ENCODE data around the gene ATXN1. TPM values are rescaled to one million over a fixed set of nuclear protein-coding genes. Genes with fewer than 3 reads are reported as not detected.

ATXN1 gene
- total RNA-seq, 1 experiment from 2014 or later = 7.6 TPM

DNA sequence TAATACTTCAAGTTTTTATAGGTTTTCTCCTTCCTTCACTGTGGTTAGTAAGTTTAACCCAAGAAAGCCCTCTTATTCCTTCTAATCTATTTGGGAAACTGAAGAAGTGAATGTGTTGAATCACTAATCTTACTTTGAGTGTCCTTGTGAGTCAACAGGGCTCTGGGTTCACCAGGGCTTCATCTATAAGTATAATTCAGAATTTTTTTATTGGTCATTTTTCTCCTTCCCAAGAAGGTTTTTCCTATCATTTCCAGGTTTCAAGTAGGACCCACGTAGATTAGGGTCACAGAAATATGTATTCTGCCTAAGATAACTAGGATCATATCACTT, 191.1 kb downstream of the ATXN1 start:
- no peak overlapping the region for H3K4me3 ChIP-seq (ENCODE audit: insufficient read depth, low read depth, low read length)
- DNase-seq = no peak
- H3K36me3 ChIP-seq (replicated peaks; ENCODE audit: control insufficient read depth, insufficient read depth, low read length) = no peaks in the 10 kb centered on the region
- no peaks in the 10 kb centered on the region for H3K27me3 ChIP-seq (ENCODE audit: control insufficient read depth, insufficient read depth, low read length)

GRCh38 chr6:16568128-16568527, 193.1 kb downstream of the ATXN1 start:
- no peaks in the 10 kb centered on the region for H3K27me3 ChIP-seq (ENCODE audit: control insufficient read depth, insufficient read depth, low read length)
- DNase-seq = no peak
- H3K4me3 ChIP-seq (ENCODE audit: insufficient read depth, low read depth, low read length) = no peak overlapping the region
- H3K36me3 ChIP-seq (replicated peaks; ENCODE audit: control insufficient read depth, insufficient read depth, low read length) = no peaks in the 10 kb centered on the region

- DNase-seq = no peak
- Histone ChIP-seq H3K4me3 (ENCODE audit: insufficient read depth, low read depth, low read length) (no peak overlapping the region), H3K36me3 (replicated peaks; ENCODE audit: control insufficient read depth, insufficient read depth, low read length) (no peaks in the 10 kb centered on the region), H3K27me3 (ENCODE audit: control insufficient read depth, insufficient read depth, low read length) (no peaks in the 10 kb centered on the region)
Measured at GRCh38 chr6:16567071-16567470, 194.2 kb downstream of the ATXN1 start.

DNA sequence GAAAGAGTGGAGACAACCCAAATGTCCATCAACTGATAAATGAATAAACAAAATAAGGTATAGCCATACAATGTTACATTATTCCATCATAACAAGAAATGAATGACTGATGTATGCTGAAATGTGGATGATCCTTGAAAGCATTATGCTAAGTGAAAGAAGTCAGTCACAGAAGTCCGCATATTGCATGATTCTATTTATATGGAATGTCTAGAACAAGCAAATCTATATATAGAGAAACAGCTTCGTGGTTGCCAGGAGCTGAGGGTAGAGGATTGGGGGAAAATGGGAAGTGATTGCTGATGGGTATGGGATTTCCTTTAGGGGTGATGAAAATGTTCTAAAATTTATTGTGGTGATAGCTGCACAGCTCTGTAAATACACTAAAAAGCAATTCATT, 196.8 kb downstream of the ATXN1 start:
- no peak for DNase-seq

GRCh38 chr6:16563628-16564240, 197.5 kb downstream of the ATXN1 start:
- H3K36me3 ChIP-seq (replicated peaks; ENCODE audit: control insufficient read depth, insufficient read depth, low read length) = no peaks in the 10 kb centered on the region

More for the DNA sequence above, 196.8 kb downstream of the ATXN1 start:
- H3K36me3 ChIP-seq (replicated peaks; ENCODE audit: control insufficient read depth, insufficient read depth, low read length) = no peaks in the 10 kb centered on the region
- no peaks in the 10 kb centered on the region for H3K27me3 ChIP-seq (ENCODE audit: control insufficient read depth, insufficient read depth, low read length)
- H3K4me3 ChIP-seq (ENCODE audit: insufficient read depth, low read depth, low read length) = no peak overlapping the region

DNA sequence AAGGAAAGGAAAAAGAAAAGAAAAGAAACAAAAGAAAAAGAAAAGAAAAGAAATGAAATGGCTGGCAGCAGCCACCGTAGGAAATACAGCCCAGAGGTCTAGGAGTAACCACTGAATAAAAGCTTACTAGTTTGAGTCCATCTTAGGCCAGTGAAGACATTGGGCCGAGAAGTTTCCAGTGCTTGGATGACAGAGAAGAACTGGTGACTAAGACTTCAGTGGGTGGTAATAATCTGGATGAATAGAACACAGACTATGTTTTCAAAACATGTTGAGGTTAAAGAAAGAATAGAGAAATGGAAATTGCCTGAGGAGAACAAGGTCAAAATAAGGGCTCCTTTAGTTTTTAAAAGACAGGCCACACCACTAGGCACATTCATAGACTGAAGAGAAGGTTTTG, 198.8 kb downstream of the ATXN1 start:
- H3K36me3 ChIP-seq (replicated peaks; ENCODE audit: control insufficient read depth, insufficient read depth, low read length) = no peaks in the 10 kb centered on the region
- DNase-seq = no peak
- no peak overlapping the region for H3K4me3 ChIP-seq (ENCODE audit: insufficient read depth, low read depth, low read length)
- H3K27me3 ChIP-seq (ENCODE audit: control insufficient read depth, insufficient read depth, low read length) = no peaks in the 10 kb centered on the region

More at GRCh38 chr6:16563628-16564240, 197.5 kb downstream of the ATXN1 start:
- Histone ChIP-seq H3K27me3 (ENCODE audit: control insufficient read depth, insufficient read depth, low read length) (no peaks in the 10 kb centered on the region), H3K4me3 (ENCODE audit: insufficient read depth, low read depth, low read length) (no peak overlapping the region)
- no peak for DNase-seq

DNA sequence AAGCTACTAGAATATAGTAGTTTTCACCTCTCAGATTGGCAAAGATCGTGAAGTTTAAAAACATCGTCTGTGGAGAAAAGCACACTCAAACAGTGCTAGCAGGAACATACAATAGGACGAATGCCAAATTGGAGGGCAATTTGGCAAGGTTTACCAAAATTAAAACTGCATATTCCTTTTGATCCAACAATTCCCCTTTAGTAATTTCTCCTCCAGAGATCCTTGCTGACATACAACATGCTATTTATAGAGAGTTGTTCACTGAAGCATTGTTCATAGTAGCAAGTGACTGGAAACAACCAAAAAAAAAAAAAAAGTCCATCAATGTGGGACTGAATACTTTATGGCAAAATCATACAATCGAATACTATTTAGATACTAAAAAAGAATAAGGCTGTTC, 202.2 kb downstream of the ATXN1 start:
- Histone ChIP-seq H3K36me3 (replicated peaks; ENCODE audit: control insufficient read depth, insufficient read depth, low read length) (no peaks in the 10 kb centered on the region), H3K27me3 (ENCODE audit: control insufficient read depth, insufficient read depth, low read length) (no peaks in the 10 kb centered on the region), H3K4me3 (ENCODE audit: insufficient read depth, low read depth, low read length) (no peak overlapping the region)
- DNase-seq = no peak

DNA sequence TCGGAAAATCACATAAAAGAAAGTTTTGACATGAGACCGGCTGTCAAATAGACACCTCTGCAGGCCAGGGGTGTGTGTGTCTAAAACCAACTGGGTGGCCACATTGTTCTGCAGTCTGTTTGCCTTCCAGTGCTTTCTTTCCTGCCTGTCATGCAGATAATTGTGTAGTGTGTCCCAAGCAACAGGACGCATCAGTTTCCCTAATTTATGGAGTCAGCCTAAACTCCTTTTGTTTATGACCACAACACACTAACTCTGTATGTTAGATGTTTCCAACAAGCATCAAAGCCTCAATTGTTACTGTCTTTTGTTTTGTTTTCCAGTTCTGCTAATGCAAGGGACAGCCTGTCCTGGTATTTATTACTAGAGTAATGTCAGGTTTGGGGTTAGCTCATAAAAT, 205.7 kb downstream of the ATXN1 start:
- Histone ChIP-seq H3K4me3 (ENCODE audit: insufficient read depth, low read depth, low read length) (no peak overlapping the region), H3K27me3 (ENCODE audit: control insufficient read depth, insufficient read depth, low read length) (no peaks in the 10 kb centered on the region)
- no peak for DNase-seq

GRCh38 chr6:16553531-16553930, 207.7 kb downstream of the ATXN1 start:
- no peak for DNase-seq
- no peaks in the 10 kb centered on the region for H3K36me3 ChIP-seq (replicated peaks; ENCODE audit: control insufficient read depth, insufficient read depth, low read length)
- H3K4me3 ChIP-seq (ENCODE audit: insufficient read depth, low read depth, low read length) = no peak overlapping the region
- no peaks in the 10 kb centered on the region for H3K27me3 ChIP-seq (ENCODE audit: control insufficient read depth, insufficient read depth, low read length)

More for the DNA sequence above, 205.7 kb downstream of the ATXN1 start:
- H3K36me3 ChIP-seq (replicated peaks; ENCODE audit: control insufficient read depth, insufficient read depth, low read length) = no peaks in the 10 kb centered on the region

DNA sequence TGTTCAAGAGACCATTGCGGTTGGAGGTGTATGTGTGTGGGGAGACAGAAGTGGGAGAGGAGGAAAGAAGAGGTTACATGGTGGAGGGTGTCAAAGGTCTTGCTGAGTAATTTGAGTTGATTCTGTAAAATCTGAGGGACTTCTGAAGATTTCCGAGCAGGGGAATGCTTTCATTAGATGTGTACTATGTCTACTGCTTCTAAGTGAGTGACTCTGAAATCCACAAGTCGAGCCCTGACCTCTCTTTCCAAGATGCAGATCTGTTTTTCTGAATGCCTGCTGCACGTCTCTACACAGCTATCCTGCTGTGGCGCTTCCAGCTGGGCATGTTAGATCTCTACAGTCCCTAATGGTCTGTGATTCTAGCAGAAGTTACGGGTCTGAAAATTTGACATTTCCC, 209.8 kb downstream of the ATXN1 start:
- Histone ChIP-seq H3K36me3 (replicated peaks; ENCODE audit: control insufficient read depth, insufficient read depth, low read length) (no peaks in the 10 kb centered on the region), H3K27me3 (ENCODE audit: control insufficient read depth, insufficient read depth, low read length) (no peaks in the 10 kb centered on the region), H3K4me3 (ENCODE audit: insufficient read depth, low read depth, low read length) (no peak overlapping the region)
- DNase-seq = no peak

- no peaks in the 10 kb centered on the region for H3K36me3 ChIP-seq (replicated peaks; ENCODE audit: control insufficient read depth, insufficient read depth, low read length)
- no peaks in the 10 kb centered on the region for H3K27me3 ChIP-seq (ENCODE audit: control insufficient read depth, insufficient read depth, low read length)
- DNase-seq = no peak
- no peak overlapping the region for H3K4me3 ChIP-seq (ENCODE audit: insufficient read depth, low read depth, low read length)
Measured at GRCh38 chr6:16548121-16548520, 213.1 kb downstream of the ATXN1 start.

GRCh38 chr6:16547587-16547986, 213.7 kb downstream of the ATXN1 start:
- Histone ChIP-seq H3K4me3 (ENCODE audit: insufficient read depth, low read depth, low read length) (no peak overlapping the region), H3K27me3 (ENCODE audit: control insufficient read depth, insufficient read depth, low read length) (no peaks in the 10 kb centered on the region), H3K36me3 (replicated peaks; ENCODE audit: control insufficient read depth, insufficient read depth, low read length) (no peaks in the 10 kb centered on the region)
- no peak for DNase-seq

DNA sequence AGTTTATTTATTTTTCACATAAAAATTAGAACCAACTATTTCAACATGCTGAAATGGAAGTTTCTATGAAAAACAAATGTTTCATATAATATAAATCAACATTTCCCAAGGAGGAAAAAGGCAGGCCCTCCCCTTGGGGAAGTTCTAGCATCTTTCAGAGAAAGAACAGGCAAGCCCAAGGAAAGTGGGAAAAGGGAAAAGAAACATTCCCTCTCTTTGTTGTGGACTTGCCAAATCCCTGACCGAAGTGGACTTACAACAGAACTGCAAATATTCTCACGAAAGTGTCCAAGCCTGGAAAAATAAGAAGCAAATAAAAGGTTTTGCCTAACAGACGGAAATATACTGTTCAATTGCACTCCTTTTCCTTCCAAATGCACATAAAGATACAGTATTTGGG, 214.4 kb downstream of the ATXN1 start:
- no peaks in the 10 kb centered on the region for H3K27me3 ChIP-seq (ENCODE audit: control insufficient read depth, insufficient read depth, low read length)
- H3K4me3 ChIP-seq (ENCODE audit: insufficient read depth, low read depth, low read length) = no peak overlapping the region
- DNase-seq = no peak
- no peaks in the 10 kb centered on the region for H3K36me3 ChIP-seq (replicated peaks; ENCODE audit: control insufficient read depth, insufficient read depth, low read length)

DNA sequence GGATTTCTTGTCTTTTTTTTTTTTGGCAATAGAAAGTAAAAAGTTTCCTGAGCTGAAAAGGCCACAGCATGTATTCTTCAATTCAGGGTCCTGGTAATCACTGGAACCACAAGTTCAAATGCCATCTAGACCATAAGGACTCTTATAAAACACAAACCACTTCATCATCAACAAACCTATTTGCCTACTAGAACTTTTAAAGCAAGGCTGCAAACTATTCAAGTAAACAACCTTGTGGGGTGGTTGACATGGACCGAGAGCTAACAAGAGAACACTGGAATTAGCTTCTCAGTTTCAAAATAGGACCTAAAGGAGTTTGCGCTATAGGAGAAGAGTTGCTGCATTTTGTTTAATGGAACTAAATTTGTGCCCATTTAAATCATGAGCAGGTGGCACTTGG, 215.9 kb downstream of the ATXN1 start:
- Histone ChIP-seq H3K36me3 (replicated peaks; ENCODE audit: control insufficient read depth, insufficient read depth, low read length) (no peaks in the 10 kb centered on the region), H3K27me3 (ENCODE audit: control insufficient read depth, insufficient read depth, low read length) (no peaks in the 10 kb centered on the region), H3K4me3 (ENCODE audit: insufficient read depth, low read depth, low read length) (no peak overlapping the region)
- no peak for DNase-seq

- Histone ChIP-seq H3K4me3 (ENCODE audit: insufficient read depth, low read depth, low read length) (no peak overlapping the region), H3K36me3 (replicated peaks; ENCODE audit: control insufficient read depth, insufficient read depth, low read length) (no peaks in the 10 kb centered on the region), H3K27me3 (ENCODE audit: control insufficient read depth, insufficient read depth, low read length) (no peaks in the 10 kb centered on the region)
- DNase-seq = no peak
Measured at GRCh38 chr6:16544521-16544920, 216.7 kb downstream of the ATXN1 start.

DNA sequence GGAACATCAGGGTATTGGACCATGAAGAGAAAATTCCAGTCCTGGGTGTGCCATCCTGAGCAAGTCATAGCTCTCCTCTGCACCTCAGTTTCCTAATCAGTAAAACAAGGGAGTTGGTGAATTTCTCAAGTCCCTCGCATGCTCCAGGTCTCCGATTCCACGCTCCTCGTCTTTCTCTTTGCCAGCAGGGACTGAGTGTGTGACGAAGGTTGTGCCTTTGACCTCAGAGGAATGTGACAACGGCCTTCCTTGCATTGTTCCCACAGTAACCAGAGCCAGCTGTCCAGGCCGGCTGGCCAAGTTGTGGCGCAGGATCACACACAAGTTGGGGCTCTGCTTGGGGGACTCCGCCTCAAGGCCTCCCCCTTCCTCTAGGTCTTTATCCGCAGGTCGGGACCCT, 217.3 kb downstream of the ATXN1 start:
- no peaks in the 10 kb centered on the region for H3K36me3 ChIP-seq (replicated peaks; ENCODE audit: control insufficient read depth, insufficient read depth, low read length)
- H3K4me3 ChIP-seq (ENCODE audit: insufficient read depth, low read depth, low read length) = no peak overlapping the region
- no peaks in the 10 kb centered on the region for H3K27me3 ChIP-seq (ENCODE audit: control insufficient read depth, insufficient read depth, low read length)
- no peak for DNase-seq
